Aorta (tissue), 5 donors: ENCODE results near the gene SPOCD1. TPM values are rescaled to one million over a fixed set of nuclear protein-coding genes. Genes with fewer than 3 reads are reported as not detected.

ENCODE experiments used
- ATAC-seq: fragments of 200-7000 bp; cut with Tn5 transposase; one replicate; pipeline ENCODE4 v1.9.1; 2022; ENCODE audit warnings: moderate library complexity; ENCODE audit not compliant: low FRiP score
- DNase-seq, 2 donors: peaks; one replicate each; pipeline ENCODE4 v3.0.0-alpha.2; 2020
- H3K27ac ChIP-seq, 2 donors: one replicate each; pipeline ENCODE4 v1.5.1; 2013; ENCODE audit warnings: low read length in 2 of 2, mild to moderate bottlenecking in 2 of 2, moderate library complexity in 2 of 2, control low read depth in 1 of 2, inconsistent platforms in 1 of 2, low read depth in 1 of 2
- H3K27me3 ChIP-seq, 2 donors: one replicate each; pipeline ENCODE4 v1.6.1; 2013; ENCODE audit warnings: control low read depth in 1 of 2, low read length in 1 of 2, mild to moderate bottlenecking in 1 of 2, moderate library complexity in 1 of 2; ENCODE audit not compliant: insufficient read depth in 2 of 2, control insufficient read depth in 1 of 2
- H3K36me3 ChIP-seq, 2 donors: one replicate each; pipeline ENCODE4 v1.6.1; 2013; ENCODE audit warnings: control low read depth in 1 of 2, low read length in 1 of 2, mild to moderate bottlenecking in 1 of 2; ENCODE audit not compliant: insufficient read depth in 2 of 2, control insufficient read depth in 1 of 2
- H3K4me1 ChIP-seq, 2 donors: one replicate each; pipeline ENCODE4 v1.6.1; 2013; ENCODE audit warnings: low read length in 2 of 2, control low read depth in 1 of 2, mild to moderate bottlenecking in 1 of 2, moderate library complexity in 1 of 2; ENCODE audit not compliant: insufficient read depth in 2 of 2, control insufficient read depth in 1 of 2
- H3K4me3 ChIP-seq, 2 donors: one replicate each; pipeline ENCODE4 v1.5.1; 2013; ENCODE audit warnings: low read length in 2 of 2, control low read depth in 1 of 2, mild to moderate bottlenecking in 1 of 2
- H3K9me3 ChIP-seq: one replicate; pipeline ENCODE4 v1.6.1; 2013; ENCODE audit warnings: mild to moderate bottlenecking, low read length; ENCODE audit not compliant: control insufficient read depth
- WGBS, 2 donors: extraction: QIAGEN DNeasy Blood & Tissue Kit; methylation state at CpG; one replicate each; pipeline ENCODE4 v1.1.7; 2013; 5-methylcytosine and 5-hydroxymethylcytosine counted together
- intact Hi-C, 2 donors: fragments of 100-400 bp; cut with DNase I; formaldehyde crosslinking; loops; one replicate each; pipeline versions ENCODE4 v1.14.2 to v1.15.0; 2022
- polyA plus RNA-seq, 2 donors: library from polyadenylated mRNA; stranded (reverse); fragments of 200-250 nt; gene quantifications; one replicate each; pipeline ENCODE4 v1.2.3, GENCODE V29; 2013
- total RNA-seq, 2 donors: library from RNA; stranded (reverse); fragmentation: NEBNext Ultra II Directional; extraction: Animal tissue kit (Norgen Biotek cat#: 25700); gene quantifications; one replicate each; pipeline ENCODE4 v1.2.1, GENCODE V29; 2021
- donor health status: healthy with polysubstance abuse.
- donor health status: Bipolar disorder and iron deficiency.
- donor health status: DM: no; HTN: no; CAD: no.
- donor health status: DM: no; HTN: no; CAD: no.
- donor health status: DM: yes; HTN: yes; CAD: no.

The SPOCD1 gene
- total and polyA plus RNA-seq, 4 donors: 1.4 to 12.3 (median 6.5) TPM

DNA sequence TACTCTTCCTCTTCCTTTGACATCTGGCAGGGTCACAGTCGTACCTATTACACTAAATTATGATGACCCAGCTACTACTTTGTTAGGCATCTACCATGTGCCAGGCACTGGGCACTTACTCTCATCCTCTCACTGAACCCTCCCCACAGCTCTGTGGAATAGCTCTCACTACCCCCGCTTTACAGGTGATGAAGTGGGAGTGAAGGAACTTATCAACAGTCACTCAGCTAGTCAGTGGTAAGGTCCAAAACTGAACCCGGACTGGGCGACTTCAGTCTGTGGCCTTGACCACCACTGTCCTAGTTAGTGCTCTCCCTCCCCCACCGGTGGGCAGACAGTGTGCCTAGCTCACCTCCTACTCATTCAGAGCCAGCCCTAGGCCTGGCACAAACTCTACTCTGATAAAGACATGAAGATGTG is 64.0 kb downstream of the SPOCD1 start:
- DNase-seq (no peak), ATAC-seq (no peak)
- Histone ChIP-seq H3K4me1 (no peaks in the 10 kb centered on the region), H3K27me3 (no peaks in the 10 kb centered on the region), H3K9me3 (no peaks in the 10 kb centered on the region), H3K27ac (no peak overlapping the region), H3K4me3 (no peak overlapping the region), H3K36me3 (no peaks in the 10 kb centered on the region)
- 82 to 87% methylated on average over 5 of the region's 5 CpGs for WGBS, 2 donors
- intact Hi-C loops: loop anchor here in 1 of 2 donors (5.0 kb wide), 1 partner anchor 35 kb away; no protein-coding TSS in a partner anchor

DNA sequence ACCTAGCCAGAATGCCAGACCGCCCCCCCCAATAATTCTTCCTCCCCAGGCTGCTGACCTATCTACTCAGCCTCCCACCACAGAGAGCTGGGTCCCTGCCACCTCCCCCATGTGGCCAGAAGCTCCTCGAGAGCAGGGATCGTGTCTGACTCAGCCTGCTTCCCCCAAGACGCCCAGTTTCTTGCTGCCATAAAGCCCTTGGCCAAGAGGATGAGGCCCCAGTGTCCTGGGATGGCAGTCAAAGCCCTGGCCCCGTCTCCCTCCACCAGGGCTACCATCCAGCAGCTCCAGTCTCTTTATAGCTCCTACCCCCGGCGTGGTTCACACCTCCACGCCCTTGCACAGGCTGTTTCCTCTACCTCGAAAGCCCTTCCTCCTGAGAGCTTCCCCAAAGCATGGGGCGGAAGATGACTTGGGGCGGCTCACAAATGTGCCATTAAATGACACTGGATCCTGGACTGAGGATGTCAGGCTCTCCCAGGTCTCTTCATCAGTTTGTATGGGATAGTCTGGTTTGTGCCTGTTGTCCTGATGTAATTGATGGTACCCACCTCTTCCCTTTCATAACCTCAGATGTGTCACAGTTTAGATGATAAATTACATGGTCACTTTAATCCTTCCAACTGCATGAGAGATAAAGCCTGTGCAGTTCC is 64.8 kb downstream of the SPOCD1 start:
- H3K36me3 ChIP-seq: no peaks in the 10 kb centered on the region
- DNase-seq (no peak), ATAC-seq (no peak)
- no peak overlapping the region for H3K4me3 ChIP-seq
- no peaks in the 10 kb centered on the region for H3K9me3 ChIP-seq
- 81 to 82% methylated on average over 11 of the region's 11 CpGs for WGBS, 2 donors
- no peaks in the 10 kb centered on the region for H3K27me3 ChIP-seq
- intact Hi-C loops: loop anchor here in 1 of 2 donors (5.0 kb wide), 1 partner anchor 34 kb away; no protein-coding TSS in a partner anchor
- H3K27ac ChIP-seq: no peak overlapping the region
- no peaks in the 10 kb centered on the region for H3K4me1 ChIP-seq

DNA sequence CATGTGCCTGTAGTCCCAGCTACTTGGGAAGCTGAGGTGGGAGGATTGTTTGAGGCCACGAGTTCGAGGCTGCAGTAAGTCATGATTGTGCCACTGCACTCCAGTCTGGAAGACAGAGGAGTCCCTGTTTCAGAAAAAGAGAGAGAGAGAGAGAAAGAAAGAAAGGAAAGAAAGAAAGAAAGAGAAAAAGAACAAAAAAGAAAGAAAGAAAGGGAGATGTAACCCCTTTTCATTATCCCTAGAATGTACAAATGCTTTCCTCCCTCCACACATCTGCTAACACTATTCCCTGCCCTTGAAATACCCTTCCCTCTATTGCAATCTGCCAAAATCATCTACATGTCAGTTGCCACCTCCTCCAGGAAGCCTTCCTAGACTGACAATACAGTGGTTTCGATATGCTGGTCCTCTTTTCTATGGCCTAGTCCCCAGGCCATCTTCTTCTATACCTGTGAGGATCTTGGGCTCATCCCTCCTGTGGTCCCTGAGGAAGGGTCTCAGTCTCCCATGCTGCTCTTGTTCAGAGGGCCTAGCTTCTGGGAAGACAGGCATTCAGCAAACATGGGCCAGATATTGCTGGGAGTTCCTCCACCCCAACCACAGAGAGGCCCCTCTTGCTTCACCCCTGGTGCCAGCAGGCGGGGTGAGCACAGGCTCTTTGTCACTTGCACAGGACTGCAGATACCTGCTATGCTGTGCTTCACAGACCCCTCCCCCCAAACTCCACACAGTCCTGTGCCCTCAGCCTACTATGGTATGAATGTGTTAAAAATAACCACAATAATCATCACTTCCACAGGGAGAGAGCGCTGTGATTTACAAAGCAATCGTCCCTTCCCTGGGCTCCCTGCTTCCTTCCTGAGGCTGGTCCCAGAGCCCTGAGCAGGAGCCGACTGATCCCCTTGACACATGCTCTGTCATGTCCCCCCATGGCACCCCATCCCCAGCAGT is 65.8 kb downstream of the SPOCD1 start:
- no peaks in the 10 kb centered on the region for H3K4me1 ChIP-seq
- intact Hi-C loops: loop anchor here in 1 of 2 donors (5.0 kb wide), 2 partner anchors 33 to 37 kb away; no protein-coding TSS in a partner anchor
- H3K36me3 ChIP-seq: no peaks in the 10 kb centered on the region
- ATAC-seq: no peak
- no peaks in the 10 kb centered on the region for H3K9me3 ChIP-seq
- WGBS, 2 donors: 88% methylated on average over 7 of the region's 7 CpGs
- H3K27ac ChIP-seq: no peak overlapping the region
- DNase-seq: no peak
- no peak overlapping the region for H3K4me3 ChIP-seq
- H3K27me3 ChIP-seq: no peaks in the 10 kb centered on the region

DNA sequence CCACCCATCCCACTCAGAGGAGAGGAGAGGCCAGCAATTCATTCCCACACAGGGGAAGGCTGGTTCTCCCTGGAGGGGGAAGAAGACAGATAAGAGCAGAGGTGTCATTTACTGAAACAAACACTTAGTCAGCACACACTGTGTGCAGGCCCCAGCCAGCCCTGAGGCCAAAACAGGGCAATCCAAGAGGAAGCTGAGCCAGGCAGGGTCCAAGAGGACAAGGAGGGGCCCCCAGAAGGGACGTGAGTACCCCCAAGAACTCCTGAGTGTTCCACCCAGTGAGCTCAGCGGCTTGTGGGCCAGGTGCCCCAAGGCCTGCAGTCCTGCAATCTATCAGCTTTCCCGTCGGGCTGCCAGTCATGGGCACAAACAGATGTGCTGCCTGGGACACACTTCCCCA is 67.5 kb downstream of the SPOCD1 start:
- Histone ChIP-seq H3K4me1 (no peaks in the 10 kb centered on the region), H3K9me3 (no peaks in the 10 kb centered on the region), H3K4me3 (no peak overlapping the region), H3K27me3 (no peaks in the 10 kb centered on the region), H3K27ac (no peak overlapping the region), H3K36me3 (no peaks in the 10 kb centered on the region)
- intact Hi-C loops: loop anchor here in 1 of 2 donors (5.0 kb wide), 1 partner anchor 39 kb away; no protein-coding TSS in a partner anchor
- WGBS, 2 donors: 86 to 91% methylated on average over 4 of the region's 4 CpGs
- ATAC-seq (no peak), DNase-seq (no peak)

- intact Hi-C loops: loop anchor here in 1 of 2 donors (5.0 kb wide), 1 partner anchor 40 kb away; no protein-coding TSS in a partner anchor
- no peak for ATAC-seq
- Histone ChIP-seq H3K4me3 (no peak overlapping the region), H3K27me3 (no peaks in the 10 kb centered on the region), H3K4me1 (no peaks in the 10 kb centered on the region), H3K27ac (no peak overlapping the region), H3K36me3 (no peaks in the 10 kb centered on the region), H3K9me3 (no peaks in the 10 kb centered on the region)
- WGBS, 2 donors: 95 to 96% methylated on average over 1 of the region's 1 CpG
- no peak for DNase-seq
Measured at GRCh38 chr1:31747304-31747703, 68.5 kb downstream of the SPOCD1 start.

DNA sequence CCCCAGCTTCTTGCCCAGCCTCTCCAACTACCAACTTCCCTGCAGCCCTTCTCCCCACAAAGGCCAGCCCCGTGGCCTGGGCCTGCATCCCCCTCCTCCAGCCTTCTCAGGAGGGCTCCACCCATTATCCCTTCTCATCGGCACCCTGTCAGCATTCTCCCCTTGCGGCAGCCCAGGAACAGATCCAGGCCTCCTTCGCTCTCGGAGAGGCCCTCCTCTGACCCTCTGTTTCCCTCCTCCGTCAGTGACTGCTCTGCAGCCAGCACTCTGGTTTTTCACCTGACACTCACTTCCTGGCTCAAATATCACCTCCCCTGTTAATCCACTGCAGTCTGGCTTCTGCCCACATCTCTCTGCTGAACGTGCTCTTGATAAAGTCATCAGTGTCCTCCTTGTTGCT is 69.1 kb downstream of the SPOCD1 start:
- Histone ChIP-seq H3K27ac (no peak overlapping the region), H3K4me3 (no peak overlapping the region), H3K9me3 (no peaks in the 10 kb centered on the region), H3K36me3 (no peaks in the 10 kb centered on the region), H3K4me1 (no peaks in the 10 kb centered on the region), H3K27me3 (no peaks in the 10 kb centered on the region)
- intact Hi-C loops: loop anchor here in 1 of 2 donors (5.0 kb wide), 1 partner anchor 41 kb away; no protein-coding TSS in a partner anchor
- DNase-seq (no peak), ATAC-seq (no peak)
- WGBS, 2 donors: 41 to 54% methylated on average over 7 of the region's 7 CpGs

- Histone ChIP-seq H3K9me3 (no peaks in the 10 kb centered on the region), H3K27ac (no peak overlapping the region), H3K4me1 (no peaks in the 10 kb centered on the region), H3K36me3 (no peaks in the 10 kb centered on the region), H3K4me3 (no peak overlapping the region), H3K27me3 (no peaks in the 10 kb centered on the region)
- 45% methylated on average over 15 of the region's 15 CpGs for WGBS, 2 donors
- DNase-seq: no peak
- intact Hi-C loops: loop anchor here in 1 of 2 donors (2.0 to 5.0 kb wide), 2 partner anchors 41 to 83 kb away; no protein-coding TSS in a partner anchor
- ATAC-seq: no peak
Measured at GRCh38 chr1:31745946-31746670, 69.7 kb downstream of the SPOCD1 start.
